ENCODE data around the gene RAB36.
"Not testable (repeated sequence)": the region's sequence is repeated elsewhere in the genome, so short reads cannot be mapped to it uniquely, and the experiment has no call there.

The RAB36 gene

GRCh38 chr22:23122216-23122957, 22.9 kb upstream of the RAB36 start:
- DNase-seq: no peak

- DNase-seq: no peak
These were observed 22.1 kb upstream of the RAB36 start for GRCh38 chr22:23122992-23123803.

- no peak for DNase-seq
These were observed 21.4 kb upstream of the RAB36 start for GRCh38 chr22:23123804-23124254.

GRCh38 chr22:23124611-23125511, 20.4 kb upstream of the RAB36 start:
- DNase-seq: no peak

- DNase-seq: no peak
These were observed 19.7 kb upstream of the RAB36 start for GRCh38 chr22:23125512-23126103.

GRCh38 chr22:23126165-23127054, 18.9 kb upstream of the RAB36 start:
- DNase-seq: no peak

- no peak for DNase-seq
These were observed 18.1 kb upstream of the RAB36 start for GRCh38 chr22:23127055-23127756.

GRCh38 chr22:23127788-23128187, 17.5 kb upstream of the RAB36 start:
- DNase-seq: no peak

GRCh38 chr22:23128269-23129108, 16.8 kb upstream of the RAB36 start:
- DNase-seq: peak; percentile 77

GRCh38 chr22:23129149-23129548, 16.1 kb upstream of the RAB36 start:
- DNase-seq: no peak

GRCh38 chr22:23130697-23131096, 14.6 kb upstream of the RAB36 start:
- DNase-seq: no peak

GRCh38 chr22:23131931-23132330, 13.3 kb upstream of the RAB36 start:
- no peak for DNase-seq

- DNase-seq: no peak
These were observed 12.7 kb upstream of the RAB36 start for GRCh38 chr22:23132376-23133091.

GRCh38 chr22:23133922-23134321, 11.4 kb upstream of the RAB36 start:
- no peak for DNase-seq

GRCh38 chr22:23136991-23137390, 8.3 kb upstream of the RAB36 start:
- not testable (repeated sequence) for DNase-seq

- no peak for DNase-seq
These were observed 7.8 kb upstream of the RAB36 start for GRCh38 chr22:23137468-23137867.

- DNase-seq: peak; percentile 81
These were observed 7.2 kb upstream of the RAB36 start for GRCh38 chr22:23137905-23138561.

- DNase-seq: no peak
These were observed 6.5 kb upstream of the RAB36 start for GRCh38 chr22:23138584-23139435.
